DOHH2 (cell line): ENCODE measurements around the gene KRT84.

Source experiments
- H3F3A ChIP-seq: fragments of 200-600 bp; sonication (generic), shearing (Covaris generic); 2 replicates; pipeline ENCODE4 v1.6.0; 2016; ENCODE audit warnings: antibody characterized with exemption, mild to moderate bottlenecking; ENCODE audit not compliant: control insufficient read depth, insufficient read depth
- H3K27ac ChIP-seq: fragments of 200-600 bp; sonication (generic); 2 replicates; pipeline ENCODE4 v1.5.1; 2014; ENCODE audit warnings: low read depth, mild to moderate bottlenecking, low read length, moderate library complexity
- H3K27me3 ChIP-seq: fragments of 200-600 bp; sonication (generic); 2 replicates; pipeline ENCODE4 v1.6.1; 2014; ENCODE audit warnings: mild to moderate bottlenecking, low read length, mixed read lengths; ENCODE audit not compliant: control insufficient read depth
- H3K36me3 ChIP-seq: fragments of 200-600 bp; sonication (generic); 2 replicates; pipeline ENCODE4 v1.6.1; 2014; ENCODE audit warnings: mild to moderate bottlenecking, low read length, moderate library complexity, mixed read lengths; ENCODE audit not compliant: control insufficient read depth
- H3K4me1 ChIP-seq: fragments of 200-600 bp; sonication (generic); 2 replicates; pipeline ENCODE4 v1.6.1; 2014; ENCODE audit warnings: mild to moderate bottlenecking, low read length, mixed read lengths; ENCODE audit not compliant: control insufficient read depth
- H3K4me2 ChIP-seq: fragments of 200-600 bp; sonication (generic); 2 replicates; pipeline ENCODE4 v1.6.0; 2014; ENCODE audit warnings: mild to moderate bottlenecking, low read length, moderate library complexity
- H3K4me3 ChIP-seq: fragments of 200-600 bp; sonication (generic); 2 replicates; pipeline ENCODE4 v1.5.1; 2014; ENCODE audit warnings: mild to moderate bottlenecking, low read length, mixed read lengths
- H3K79me2 ChIP-seq: fragments of 200-600 bp; sonication (generic); 2 replicates; pipeline ENCODE4 v1.6.1; 2014; ENCODE audit warnings: mild to moderate bottlenecking, low read length, mixed read lengths; ENCODE audit not compliant: control insufficient read depth
- H3K9me2 ChIP-seq: fragments of 200-600 bp; sonication (generic); replicated peaks from 2 replicates; pipeline ENCODE4 v1.6.1; 2014; ENCODE audit warnings: mild to moderate bottlenecking, low read length, mixed read lengths; ENCODE audit not compliant: control insufficient read depth
- H3K9me3 ChIP-seq: fragments of 200-600 bp; sonication (generic); 2 replicates; pipeline ENCODE4 v1.6.1; 2014; ENCODE audit warnings: antibody characterized with exemption, low read length, mixed read lengths; ENCODE audit not compliant: control insufficient read depth, insufficient read depth
- H4K20me1 ChIP-seq: fragments of 200-600 bp; sonication (generic); 2 replicates; pipeline ENCODE4 v1.6.0; 2014; ENCODE audit warnings: low read depth, mild to moderate bottlenecking, antibody characterized with exemption, low read length, moderate library complexity; ENCODE audit not compliant: control insufficient read depth, insufficient read depth
- CTCF ChIP-seq: fragments of 200-600 bp; sonication (generic); IDR thresholded peaks from one replicate; pipeline ENCODE4 v1.5.1; 2014; ENCODE audit warnings: antibody characterized with exemption, mild to moderate bottlenecking, low read depth, low read length; ENCODE audit not compliant: poor library complexity, severe bottlenecking
- EZH2phosphoT487 ChIP-seq: fragments of 200-600 bp; sonication (generic); IDR thresholded peaks from 2 replicates; pipeline ENCODE4 v1.6.1; 2017; ENCODE audit warnings: borderline replicate concordance, mild to moderate bottlenecking, antibody characterized with exemption, low read length, moderate library complexity, mixed read lengths

The KRT84 gene

DNA sequence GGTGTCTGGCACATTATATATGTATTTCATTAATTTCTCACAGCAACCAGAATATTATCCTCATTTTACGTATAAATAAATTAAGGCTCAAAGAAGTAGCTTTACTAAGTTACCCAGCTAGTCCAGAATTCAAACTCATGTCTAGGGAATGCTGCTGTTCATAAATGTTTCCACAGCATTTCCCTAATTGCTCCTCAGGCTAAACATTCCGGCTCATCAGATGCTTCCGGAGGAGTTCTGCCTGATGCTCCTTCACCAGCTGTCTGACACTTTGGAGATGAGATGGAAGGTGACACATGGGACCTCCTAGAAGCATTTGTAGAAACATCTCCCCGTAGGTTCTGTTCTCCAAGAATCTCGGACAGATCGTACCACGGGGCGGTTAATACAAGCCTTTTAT, 30.3 kb downstream of the KRT84 start:
- Histone ChIP-seq H3F3A (peaks cover 4% of the 10 kb centered on the region; the same call in 1 of the 2 replicates), H3K9me2 (no peaks in the 10 kb centered on the region), H3K4me2 (no peak overlapping the region), H3K79me2 (no peaks in the 10 kb centered on the region), H3K4me3 (no peak overlapping the region), H4K20me1 (0 out of 2 replicates have a peak, but pooled peaks cover 5% of the 10 kb centered on the region), H3K4me1 (peaks cover 24% of the 10 kb centered on the region), H3K9me3 (no peaks in the 10 kb centered on the region), H3K36me3 (no peaks in the 10 kb centered on the region), H3K27ac (no peak overlapping the region), H3K27me3 (peaks cover 25% of the 10 kb centered on the region)
- no peak for TF ChIP-seq EZH2phosphoT487
- TF ChIP-seq CTCF, result no peak

DNA sequence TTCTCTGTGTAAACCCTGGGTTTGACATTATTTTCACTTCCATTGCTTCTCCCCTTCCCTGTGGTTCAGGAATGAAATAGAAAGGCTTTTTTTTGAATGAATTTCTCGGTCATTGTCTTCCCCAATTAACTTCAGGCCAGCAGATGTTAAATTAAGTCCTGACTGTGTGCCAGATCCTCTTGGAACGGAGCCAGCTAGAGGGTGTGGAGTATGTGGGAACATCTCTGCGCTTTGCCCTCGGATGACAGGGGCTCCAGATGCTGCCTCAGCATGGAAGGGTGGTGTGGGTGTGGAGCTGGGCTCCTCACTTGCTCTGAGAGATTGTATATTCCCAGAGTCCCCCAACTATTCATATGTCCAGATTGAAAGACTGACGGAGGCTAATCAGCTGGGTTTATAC, 31.3 kb downstream of the KRT84 start:
- Histone ChIP-seq H3K27me3 (peaks cover 27% of the 10 kb centered on the region), H4K20me1 (0 out of 2 replicates have a peak, but pooled peaks cover 5% of the 10 kb centered on the region), H3F3A (peaks cover 4% of the 10 kb centered on the region; the same call in 1 of the 2 replicates), H3K9me3 (no peaks in the 10 kb centered on the region), H3K4me1 (peaks cover 18% of the 10 kb centered on the region), H3K4me2 (no peak overlapping the region), H3K9me2 (no peaks in the 10 kb centered on the region), H3K36me3 (no peaks in the 10 kb centered on the region), H3K27ac (no peak overlapping the region), H3K79me2 (no peaks in the 10 kb centered on the region), H3K4me3 (no peak overlapping the region)
- TF ChIP-seq EZH2phosphoT487, result no peak
- no peak for TF ChIP-seq CTCF

DNA sequence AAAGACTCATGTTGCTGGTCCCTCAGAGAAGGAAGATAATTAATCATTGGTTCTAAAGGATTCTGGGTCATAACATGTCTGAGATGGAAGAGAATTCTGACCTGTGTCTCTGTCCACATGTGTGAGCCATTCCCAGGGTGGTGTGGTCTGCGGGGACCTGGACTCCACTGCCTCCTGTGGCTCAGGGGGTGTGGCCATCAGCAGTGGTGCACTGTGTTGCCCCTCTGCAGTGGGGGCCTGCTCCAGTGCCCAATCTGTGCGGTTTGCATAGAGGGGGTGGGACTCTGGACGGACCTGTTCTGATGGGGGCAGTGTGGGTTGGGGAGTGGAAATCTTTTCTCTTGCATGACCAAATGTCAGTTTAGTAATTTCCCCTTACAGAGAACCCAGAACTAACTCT, 31.7 kb downstream of the KRT84 start:
- no peak overlapping the region for H3K4me2 ChIP-seq
- no peaks in the 10 kb centered on the region for H3K9me3 ChIP-seq
- no peak for TF ChIP-seq CTCF
- no peak for TF ChIP-seq EZH2phosphoT487
- no peaks in the 10 kb centered on the region for H3K36me3 ChIP-seq
- 0 out of 2 replicates have a peak, but pooled peaks cover 5% of the 10 kb centered on the region for H4K20me1 ChIP-seq
- H3K9me2 ChIP-seq, result no peaks in the 10 kb centered on the region
- peaks cover 14% of the 10 kb centered on the region for H3K4me1 ChIP-seq
- peaks cover 27% of the 10 kb centered on the region for H3K27me3 ChIP-seq
- H3K4me3 ChIP-seq, result no peak overlapping the region
- peaks cover 1% of the 10 kb centered on the region; the same call in 1 of the 2 replicates for H3F3A ChIP-seq
- no peaks in the 10 kb centered on the region for H3K79me2 ChIP-seq
- H3K27ac ChIP-seq, result no peak overlapping the region
